ENCODE data around the gene AMPD3. TPM values are rescaled to one million over a fixed set of nuclear protein-coding genes. Genes with fewer than 3 reads are reported as not detected.

AMPD3 gene
- total and polyA plus RNA-seq, 2 donors (not counting 1 experiment from before 2014, with no cell fraction given) = 40.1 to 85.5 TPM

GRCh38 chr11:10541561-10541930 lies 86.5 kb downstream of the AMPD3 start:
- H3K4me2 ChIP-seq (replicated peaks; ENCODE audit: low read depth, low read length, poor library complexity, severe bottlenecking) = peak overlapping the region; percentile 78
- ChIA-PET CTCF (interaction anchor here (0.9 to 4.4 kb wide), 39 partner anchors 10 to 201 kb away, joined by 3 to 48 read pairs (median 8); no protein-coding TSS in a partner anchor), POLR2A (interaction anchor here (0.8 to 1.9 kb wide), 12 partner anchors 23 to 207 kb away, joined by 3 to 11 read pairs (median 5); partner anchors contain the start of gene AMPD3)
- peak overlapping the region; percentile 83 to 92 for H3K27ac ChIP-seq (ENCODE audit: low read length in 2 of 2)
- intact Hi-C loops (cut with micrococcal nuclease) = loop anchor here (1.0 to 10.0 kb wide), 10 partner anchors 65 to 1081 kb away; partner anchors contain the start of genes ADM, CTR9, EIF4G2 and ZNF143
- H3K4me3 ChIP-seq (ENCODE audit: control extremely low read depth in 1 of 5, extremely low read depth in 1 of 5, insufficient read depth in 1 of 5, low read depth in 2 of 5, low read length in 4 of 5) = peak overlapping the region; percentile 73 to 83 (median 78)
- H3K4me1 Mint-ChIP-seq = peaks cover 79% of the 10 kb centered on the region
- H3K9ac ChIP-seq (ENCODE audit: low read length) = peak overlapping the region; percentile 84
- 78% methylated on average over 5 of the region's 5 CpGs for WGBS (ENCODE audit: insufficient coverage)
- H3K27me3 Mint-ChIP-seq = no peaks in the 10 kb centered on the region
- H3K27ac Mint-ChIP-seq = peak overlapping the region; percentile 98
- no peak for DNase-seq
- H3K9me3 Mint-ChIP-seq (ENCODE audit: insufficient read depth) = peaks cover 2% of the 10 kb centered on the region
- ATAC-seq (ENCODE audit: low read depth) = no peak
- peaks cover 0 to 17% (median 16%) of the 10 kb centered on the region in 3 donors for H3K9me3 ChIP-seq (ENCODE audit: control extremely low read depth in 1 of 3, control insufficient read depth in 2 of 3, insufficient read depth in 1 of 3, low read length in 2 of 3)
- H3K79me2 ChIP-seq (ENCODE audit: control insufficient read depth, insufficient read depth, low read length) = peaks cover 50% of the 10 kb centered on the region
- no peak for TF ChIP-seq EZH2 (IDR thresholded peaks at IDR 0.05; ENCODE audit: borderline replicate concordance, insufficient read depth, low read depth, low read length, poor library complexity, severe bottlenecking)
- TF ChIP-seq, protein P1, sequence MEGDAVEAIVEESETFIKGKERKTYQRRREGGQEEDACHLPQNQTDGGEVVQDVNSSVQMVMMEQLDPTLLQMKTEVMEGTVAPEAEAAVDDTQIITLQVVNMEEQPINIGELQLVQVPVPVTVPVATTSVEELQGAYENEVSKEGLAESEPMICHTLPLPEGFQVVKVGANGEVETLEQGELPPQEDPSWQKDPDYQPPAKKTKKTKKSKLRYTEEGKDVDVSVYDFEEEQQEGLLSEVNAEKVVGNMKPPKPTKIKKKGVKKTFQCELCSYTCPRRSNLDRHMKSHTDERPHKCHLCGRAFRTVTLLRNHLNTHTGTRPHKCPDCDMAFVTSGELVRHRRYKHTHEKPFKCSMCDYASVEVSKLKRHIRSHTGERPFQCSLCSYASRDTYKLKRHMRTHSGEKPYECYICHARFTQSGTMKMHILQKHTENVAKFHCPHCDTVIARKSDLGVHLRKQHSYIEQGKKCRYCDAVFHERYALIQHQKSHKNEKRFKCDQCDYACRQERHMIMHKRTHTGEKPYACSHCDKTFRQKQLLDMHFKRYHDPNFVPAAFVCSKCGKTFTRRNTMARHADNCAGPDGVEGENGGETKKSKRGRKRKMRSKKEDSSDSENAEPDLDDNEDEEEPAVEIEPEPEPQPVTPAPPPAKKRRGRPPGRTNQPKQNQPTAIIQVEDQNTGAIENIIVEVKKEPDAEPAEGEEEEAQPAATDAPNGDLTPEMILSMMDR (IDR thresholded peaks at IDR 0.05) = no peak
- peaks cover 57 to 62% of the 10 kb centered on the region in 2 donors for H3K4me1 ChIP-seq (ENCODE audit: control insufficient read depth in 2 of 2, insufficient read depth in 2 of 2, low read length in 2 of 2)
- peak overlapping the region; percentile 95 for H3K4me3 Mint-ChIP-seq
- H3K36me3 ChIP-seq (replicated peaks in 1 of 2; ENCODE audit: control extremely low read depth in 1 of 2, control insufficient read depth in 1 of 2, extremely low read depth in 1 of 2, insufficient read depth in 2 of 2, low read length in 1 of 2) = peaks cover 0 to 3% of the 10 kb centered on the region in 2 experiments
- H2AFZ ChIP-seq (ENCODE audit: insufficient read depth, low read depth, low read length, poor library complexity, severe bottlenecking) = peak overlapping the region; percentile 89
- H4K20me1 ChIP-seq (ENCODE audit: control insufficient read depth, insufficient read depth, low read length, poor library complexity, severe bottlenecking) = no peaks in the 10 kb centered on the region
- no peaks in the 10 kb centered on the region for H3K27me3 ChIP-seq (replicated peaks in 1 of 4; ENCODE audit: control extremely low read depth in 1 of 4, control insufficient read depth in 3 of 4, insufficient read depth in 4 of 4, low read length in 3 of 4)

- 100% methylated on average over 2 of the region's 3 CpGs for WGBS (ENCODE audit: insufficient coverage)
- POLR2A ChIA-PET = no interaction called here
- peaks cover 38% of the 10 kb centered on the region for H3K79me2 ChIP-seq (ENCODE audit: control insufficient read depth, insufficient read depth, low read length)
- H3K4me2 ChIP-seq (replicated peaks; ENCODE audit: low read depth, low read length, poor library complexity, severe bottlenecking) = no peak overlapping the region
- Mint-ChIP-seq H3K27ac (peak overlapping the region; percentile 37), H3K4me3 (no peak overlapping the region), H3K4me1 (peaks cover 73% of the 10 kb centered on the region), H3K27me3 (no peaks in the 10 kb centered on the region), H3K9me3 (ENCODE audit: insufficient read depth) (peaks cover 2% of the 10 kb centered on the region)
- intact Hi-C loops (cut with micrococcal nuclease) = loop anchor here (5.0 to 10.0 kb wide), 2 partner anchors 80 to 238 kb away; partner anchors contain the start of gene ADM
- H4K20me1 ChIP-seq (ENCODE audit: control insufficient read depth, insufficient read depth, low read length, poor library complexity, severe bottlenecking) = no peaks in the 10 kb centered on the region
- ATAC-seq (ENCODE audit: low read depth) (no peak), DNase-seq (no peak)
- H3K36me3 ChIP-seq (replicated peaks in 1 of 2; ENCODE audit: control extremely low read depth in 1 of 2, control insufficient read depth in 1 of 2, extremely low read depth in 1 of 2, insufficient read depth in 2 of 2, low read length in 1 of 2) = peaks cover 0 to 1% of the 10 kb centered on the region in 2 experiments
- no peak overlapping the region for H2AFZ ChIP-seq (ENCODE audit: insufficient read depth, low read depth, low read length, poor library complexity, severe bottlenecking)
- peaks cover 52 to 53% of the 10 kb centered on the region in 2 donors for H3K4me1 ChIP-seq (ENCODE audit: control insufficient read depth in 2 of 2, insufficient read depth in 2 of 2, low read length in 2 of 2)
- H3K27ac ChIP-seq (ENCODE audit: low read length in 2 of 2) = no peak overlapping the region
- no peaks in the 10 kb centered on the region for H3K27me3 ChIP-seq (replicated peaks in 1 of 4; ENCODE audit: control extremely low read depth in 1 of 4, control insufficient read depth in 3 of 4, insufficient read depth in 4 of 4, low read length in 3 of 4)
- CTCF ChIA-PET = interaction anchor here (0.8 to 4.4 kb wide), 10 partner anchors 11 to 134 kb away, joined by 3 to 48 read pairs (median 15); no protein-coding TSS in a partner anchor
- TF ChIP-seq, protein P1 (IDR thresholded peaks at IDR 0.05) = no peak
- TF ChIP-seq EZH2 (IDR thresholded peaks at IDR 0.05; ENCODE audit: borderline replicate concordance, insufficient read depth, low read depth, low read length, poor library complexity, severe bottlenecking) = no peak
- H3K9ac ChIP-seq (ENCODE audit: low read length) = no peak overlapping the region
- peaks cover 0 to 17% (median 16%) of the 10 kb centered on the region in 3 donors for H3K9me3 ChIP-seq (ENCODE audit: control extremely low read depth in 1 of 3, control insufficient read depth in 2 of 3, insufficient read depth in 1 of 3, low read length in 2 of 3)
- no peak overlapping the region for H3K4me3 ChIP-seq (ENCODE audit: control extremely low read depth in 1 of 5, extremely low read depth in 1 of 5, insufficient read depth in 1 of 5, low read depth in 2 of 5, low read length in 4 of 5)
These were observed 87.7 kb downstream of the AMPD3 start for GRCh38 chr11:10542776-10543175.
